WTC11 (cell line): ENCODE results near the gene CCL18. TPM values are rescaled to one million over a fixed set of nuclear protein-coding genes. Genes with fewer than 3 reads are reported as not detected.
A peak's percentile ranks its signal among the peaks of the same experiment; 100 is the strongest.
"Not testable (repeated sequence)": the region's sequence is repeated elsewhere in the genome, so short reads cannot be mapped to it uniquely, and the experiment has no call there.

Source experiments
- ATAC-seq: fragments of 200-7000 bp; cut with Tn5 transposase; 2 replicates; pipeline ENCODE4 v1.10.0; 2021; ENCODE audit warnings: mild to moderate bottlenecking, moderate library complexity
- CTCF ChIA-PET: fragments of 300-600 bp; sonication (Branson Sonifier 250); formaldehyde crosslinking; loops from one replicate; lab custom pipeline; 2021; ENCODE audit warnings: antibody characterized with exemption; lab: Charles Lee
- POLR2A ChIA-PET: fragments of 350-600 bp; sonication (Branson Sonifier 250); formaldehyde crosslinking; loops from one replicate; lab custom pipeline; 2021; ENCODE audit warnings: antibody characterized with exemption; lab: Charles Lee
- DNase-seq: peaks from one replicate; pipeline ENCODE4 v3.0.0; 2021; ENCODE audit warnings: low spot score
- H3K27ac Mint-ChIP-seq: 2 replicates; pipeline ENCODE4 v1.8.0; 2021; ENCODE audit warnings: mixed read lengths
- H3K27me3 Mint-ChIP-seq: 2 replicates; pipeline ENCODE4 v1.8.0; 2021; ENCODE audit warnings: low read depth, mild to moderate bottlenecking, moderate library complexity, mixed read lengths
- H3K36me3 Mint-ChIP-seq: 2 replicates; pipeline ENCODE4 v1.8.0; 2021; ENCODE audit warnings: mixed read lengths
- H3K4me1 Mint-ChIP-seq: 2 replicates; pipeline ENCODE4 v1.8.0; 2022; ENCODE audit warnings: mixed read lengths
- H3K4me3 Mint-ChIP-seq: 2 replicates; pipeline ENCODE4 v1.8.0; 2021; ENCODE audit warnings: mild to moderate bottlenecking, moderate library complexity, mixed read lengths
- H3K9me3 Mint-ChIP-seq: 2 replicates; pipeline ENCODE4 v1.8.0; 2021; ENCODE audit warnings: mixed read lengths
- ARID4B ChIP-seq: sonication (generic); formaldehyde crosslinking; IDR thresholded peaks from 2 replicates; pipeline ENCODE4 v1.8.0; 2023; ENCODE audit warnings: missing genetic modification reagents, mild to moderate bottlenecking, borderline replicate concordance
- ATF2 ChIP-seq: sonication (generic); formaldehyde crosslinking; IDR thresholded peaks from 2 replicates; pipeline ENCODE4 v1.8.1; 2022; ENCODE audit warnings: low read depth, missing genetic modification reagents, borderline replicate concordance
- ELF4 ChIP-seq: sonication (generic); formaldehyde crosslinking; IDR thresholded peaks from 2 replicates; pipeline ENCODE4 v1.8.1; 2022; ENCODE audit warnings: low read depth, mild to moderate bottlenecking, moderate library complexity, missing genetic modification reagents
- ETV6 ChIP-seq: sonication (generic); formaldehyde crosslinking; IDR thresholded peaks from 2 replicates; pipeline ENCODE4 v1.8.1; 2022; ENCODE audit warnings: mild to moderate bottlenecking, missing genetic modification reagents
- FOXK1 ChIP-seq: sonication (generic); formaldehyde crosslinking; IDR thresholded peaks from 2 replicates; pipeline ENCODE4 v1.8.0; 2022; ENCODE audit warnings: mild to moderate bottlenecking, moderate library complexity, missing genetic modification reagents
- GABPB1 ChIP-seq: sonication (generic); formaldehyde crosslinking; IDR thresholded peaks from 2 replicates; pipeline ENCODE4 v1.8.1; 2023; ENCODE audit warnings: mild to moderate bottlenecking, missing genetic modification reagents
- IRF2 ChIP-seq: sonication (generic); formaldehyde crosslinking; IDR thresholded peaks from 2 replicates; pipeline ENCODE4 v1.8.0; 2022; ENCODE audit warnings: low read depth, missing genetic modification reagents, borderline replicate concordance
- JUN ChIP-seq: sonication (generic); formaldehyde crosslinking; IDR thresholded peaks from 2 replicates; pipeline ENCODE4 v1.8.0; 2023; ENCODE audit warnings: mild to moderate bottlenecking, missing genetic modification reagents
- NFYB ChIP-seq: sonication (generic); formaldehyde crosslinking; conservative IDR thresholded peaks from 2 replicates; pipeline ENCODE4 v1.8.0; 2022; ENCODE audit warnings: low read depth, missing genetic modification reagents
- NR3C1 ChIP-seq: sonication (generic); formaldehyde crosslinking; conservative IDR thresholded peaks from 2 replicates; pipeline ENCODE4 v1.8.1; 2023; ENCODE audit warnings: low read depth, mild to moderate bottlenecking, missing genetic modification reagents
- TEAD1 ChIP-seq: sonication (generic); formaldehyde crosslinking; IDR thresholded peaks from 2 replicates; pipeline ENCODE4 v1.8.0; 2022; ENCODE audit warnings: mild to moderate bottlenecking, missing genetic modification reagents
- TEAD4 ChIP-seq: sonication (generic); formaldehyde crosslinking; IDR thresholded peaks from 2 replicates; pipeline ENCODE4 v1.8.0; 2022; ENCODE audit warnings: mild to moderate bottlenecking, missing genetic modification reagents
- ZNF512 ChIP-seq: sonication (generic); formaldehyde crosslinking; IDR thresholded peaks from 2 replicates; pipeline ENCODE4 v1.8.1; 2022; ENCODE audit warnings: missing genetic modification reagents, borderline replicate concordance
- ZSCAN18 ChIP-seq: fragments of 250-450 bp; sonication (Bioruptor Pico); IDR thresholded peaks from 2 replicates; pipeline ENCODE4 v2.1.2; 2022; ENCODE audit warnings: mild to moderate bottlenecking, moderate library complexity
- total RNA-seq: library from RNA; stranded (reverse); gene quantifications from 3 replicates; pipeline ENCODE4 v1.2.3, GENCODE V29; 2021

Gene CCL18
- total RNA-seq, 1 experiment from 2014 or later = not detected

GRCh38 chr17:36074365-36074764, 10.3 kb downstream of the CCL18 start (continued):
- no peak for TF ChIP-seq ZNF512 (CRISPR knock-in tag)
- no peak for TF ChIP-seq NR3C1 (CRISPR knock-in tag)
- TF ChIP-seq JUN (CRISPR knock-in tag) = no peak
- no peak for TF ChIP-seq IRF2 (CRISPR knock-in tag)
- TF ChIP-seq ZSCAN18 (CRISPR knock-in tag) = no peak

- H3K4me3 Mint-ChIP-seq, H3K27ac Mint-ChIP-seq, H3K27me3 Mint-ChIP-seq, H3K36me3 Mint-ChIP-seq, ATAC-seq, POLR2A ChIA-PET, H3K9me3 Mint-ChIP-seq, DNase-seq: not testable (repeated sequence)
- CTCF ChIA-PET = interaction anchor here (1.3 to 2.4 kb wide), 2 partner anchors 9 to 67 kb away, joined by 4 to 12 read pairs; no protein-coding TSS in a partner anchor
- H3K4me1 Mint-ChIP-seq = peaks cover 23% of the 10 kb centered on the region
These were observed 17.8 kb downstream of the CCL18 start for GRCh38 chr17:36081681-36082471.

GRCh38 chr17:36082482-36083120, 18.5 kb downstream of the CCL18 start:
- POLR2A ChIA-PET, H3K27me3 Mint-ChIP-seq, H3K9me3 Mint-ChIP-seq, H3K27ac Mint-ChIP-seq, DNase-seq, H3K4me3 Mint-ChIP-seq, ATAC-seq, H3K36me3 Mint-ChIP-seq: not testable (repeated sequence)
- CTCF ChIA-PET = interaction anchor here (2.4 kb wide), 1 partner anchor 10 kb away, joined by 12 read pairs; no protein-coding TSS in a partner anchor
- H3K4me1 Mint-ChIP-seq = peaks cover 23% of the 10 kb centered on the region

GRCh38 chr17:36083691-36084090, 19.6 kb downstream of the CCL18 start:
- ATAC-seq, CTCF ChIA-PET, H3K27ac Mint-ChIP-seq, DNase-seq, H3K9me3 Mint-ChIP-seq, POLR2A ChIA-PET, H3K36me3 Mint-ChIP-seq, H3K4me3 Mint-ChIP-seq, H3K27me3 Mint-ChIP-seq: not testable (repeated sequence)
- peaks cover 23% of the 10 kb centered on the region for H3K4me1 Mint-ChIP-seq

- H3K27me3 Mint-ChIP-seq = no peaks in the 10 kb centered on the region; the same call in 1 of the 2 replicates
- 0 out of 2 replicates have a peak overlapping the region, but pooled peaks have one; percentile 21 for H3K27ac Mint-ChIP-seq
- CTCF ChIA-PET = interaction anchor here (1.5 to 2.2 kb wide), 2 partner anchors 13 to 117 kb away, joined by 7 to 15 read pairs; no protein-coding TSS in a partner anchor
- H3K4me1 Mint-ChIP-seq = peaks cover 28% of the 10 kb centered on the region
- no peak overlapping the region for H3K4me3 Mint-ChIP-seq
- POLR2A ChIA-PET = no interaction called here
- no peak for ATAC-seq
- no peak for DNase-seq
- no peaks in the 10 kb centered on the region for H3K36me3 Mint-ChIP-seq
- H3K9me3 Mint-ChIP-seq = no peaks in the 10 kb centered on the region
- TF ChIP-seq ATF2 (CRISPR knock-in tag) = no peak
- TF ChIP-seq FOXK1 (CRISPR knock-in tag) = no peak
- no peak for TF ChIP-seq ETV6 (CRISPR knock-in tag)
- TF ChIP-seq ELF4 (CRISPR knock-in tag) = no peak
- no peak for TF ChIP-seq GABPB1 (CRISPR knock-in tag)
- no peak for TF ChIP-seq TEAD1 (CRISPR knock-in tag)
- TF ChIP-seq ARID4B = no peak
- TF ChIP-seq IRF2 (CRISPR knock-in tag) = no peak
- no peak for TF ChIP-seq TEAD4 (CRISPR knock-in tag)
- no peak for TF ChIP-seq NFYB
These were observed 21.7 kb downstream of the CCL18 start for GRCh38 chr17:36085765-36086164.
